HG02840 (cell line): ENCODE measurements around the gene NETO2.
A peak's percentile ranks its signal among the peaks of the same experiment; 100 is the strongest.

Source experiments
- ATAC-seq: cut with Tn5 transposase; IDR thresholded peaks from one replicate; pipeline ENCODE4 v1.9.1; 2021; ENCODE audit warnings: mild to moderate bottlenecking, moderate library complexity, moderate number of reproducible peaks; ENCODE audit not compliant: unreplicated experiment, low FRiP score

Gene NETO2

DNA sequence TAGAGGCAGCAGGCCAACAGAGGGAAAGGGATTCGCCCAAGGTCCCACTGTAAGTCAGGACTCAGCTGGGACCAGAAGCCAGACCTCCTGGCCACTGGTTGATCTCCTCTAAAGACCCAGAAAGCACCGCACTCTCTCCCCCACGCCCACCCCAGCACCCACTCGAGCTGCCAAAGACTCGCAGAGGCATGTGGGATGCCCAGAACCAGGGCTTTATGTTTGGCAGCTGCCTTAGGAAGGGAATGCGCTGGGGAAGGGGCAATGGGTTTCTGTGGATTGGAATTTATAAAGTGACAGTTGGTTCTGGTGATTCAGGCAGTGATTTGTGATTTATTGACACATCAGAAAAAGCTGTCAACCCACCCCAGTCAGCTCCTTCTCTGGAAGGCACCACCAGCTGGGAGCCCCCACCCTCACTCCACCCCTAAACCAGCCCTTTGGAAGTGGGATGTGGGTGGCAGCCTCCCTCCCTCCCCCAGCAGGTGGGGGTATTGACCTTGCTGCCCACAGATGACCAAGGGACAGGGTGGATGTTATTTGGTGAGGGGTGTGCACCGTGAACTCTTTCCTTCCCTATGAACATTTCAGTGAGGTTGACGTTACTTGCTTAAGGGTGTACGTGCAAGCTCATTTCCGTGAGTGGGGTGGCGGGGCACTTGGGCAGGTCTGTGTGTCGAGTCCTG lies 93.7 kb downstream of the NETO2 start:
- ATAC-seq = no peak

DNA sequence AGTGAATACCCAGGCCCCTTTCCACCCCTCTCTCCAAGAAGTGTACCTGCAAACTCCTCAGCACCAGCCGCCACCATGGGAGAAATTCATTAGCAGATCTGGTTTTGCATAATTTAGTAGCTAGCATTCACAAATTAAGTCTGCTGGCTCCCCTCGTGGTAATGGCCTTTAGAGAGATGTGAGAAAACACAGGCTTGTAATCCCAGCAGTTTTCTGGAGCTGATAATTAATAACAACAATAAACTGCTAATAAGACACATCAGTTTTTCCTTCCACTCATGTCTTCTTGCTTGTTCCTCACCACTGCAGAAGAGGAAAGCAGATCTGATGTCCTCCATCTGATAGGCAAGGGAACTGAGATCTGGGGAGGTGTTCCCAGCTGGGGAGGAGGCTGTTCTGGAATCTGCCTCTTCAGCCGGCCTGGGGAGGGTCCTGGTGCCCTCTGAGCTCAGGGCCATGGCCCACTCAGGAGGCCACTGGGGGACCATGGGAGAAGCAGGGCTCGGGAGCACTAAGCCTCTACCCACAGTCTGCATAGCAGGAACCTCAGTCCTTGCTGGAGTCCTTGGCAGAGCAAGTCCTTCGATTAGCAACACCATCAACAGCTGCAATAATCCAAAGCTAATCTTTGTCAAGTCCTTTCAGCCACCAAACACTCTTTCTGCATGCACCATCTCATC lies 96.1 kb downstream of the NETO2 start:
- peak; percentile 10 for ATAC-seq

DNA sequence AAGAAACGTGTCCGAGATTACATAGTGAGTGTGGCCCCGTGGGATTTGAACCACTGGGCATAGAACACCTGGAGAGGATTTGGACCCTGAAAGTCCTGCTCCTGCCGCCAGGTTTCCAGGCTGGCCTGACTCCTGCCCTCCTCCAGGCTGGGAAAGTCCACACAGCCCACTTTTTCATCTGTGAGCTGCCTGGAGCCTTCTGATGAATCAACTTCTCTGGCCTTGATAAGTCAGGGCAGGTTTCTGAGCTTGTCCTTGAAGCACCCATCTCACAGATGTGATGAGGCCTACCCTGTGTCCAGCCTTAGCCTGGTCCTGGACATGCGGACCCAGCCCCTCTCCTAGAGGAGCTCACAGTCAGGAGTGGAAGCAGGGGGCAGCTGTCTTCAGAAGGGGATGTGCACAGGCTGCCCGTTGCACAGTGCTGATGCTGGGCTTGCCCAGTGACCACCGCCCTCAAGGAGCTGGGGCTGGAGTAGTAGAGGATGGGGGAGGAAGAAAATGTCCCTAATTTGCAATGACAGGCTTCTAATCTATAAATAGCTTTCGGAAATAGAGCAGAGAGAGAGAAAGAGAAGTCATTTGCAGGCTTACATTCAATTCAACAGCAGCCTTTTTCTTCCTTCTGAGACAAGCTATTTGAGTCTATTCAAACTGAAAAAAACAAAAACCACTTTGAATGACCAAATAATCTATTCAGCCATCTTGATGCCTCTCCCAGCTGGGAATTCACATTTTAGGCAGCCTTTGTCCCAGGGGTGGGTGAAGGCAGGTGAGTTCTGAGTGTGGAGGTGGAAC lies 96.8 kb downstream of the NETO2 start:
- ATAC-seq = peak; percentile 56

DNA sequence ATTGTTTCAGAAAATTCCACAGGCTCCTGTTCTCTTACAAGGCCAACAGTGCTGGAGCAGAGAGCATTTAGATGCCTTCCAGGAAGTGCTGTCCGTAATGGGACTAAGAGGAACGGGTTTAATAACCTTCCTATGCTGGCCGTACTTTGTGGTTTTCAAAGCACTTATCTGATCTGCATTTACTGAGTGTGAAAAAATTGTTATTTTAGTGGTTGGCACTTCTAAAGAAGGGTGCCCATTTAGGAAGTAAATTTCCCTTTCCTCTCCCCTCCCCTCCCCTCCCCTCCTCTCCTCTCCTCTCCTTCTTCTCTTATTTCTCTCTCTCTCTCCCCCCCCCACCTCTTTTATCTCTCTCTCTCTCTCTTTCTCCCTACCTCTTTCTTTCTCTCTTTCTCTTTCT lies 98.3 kb downstream of the NETO2 start:
- ATAC-seq = no peak

DNA sequence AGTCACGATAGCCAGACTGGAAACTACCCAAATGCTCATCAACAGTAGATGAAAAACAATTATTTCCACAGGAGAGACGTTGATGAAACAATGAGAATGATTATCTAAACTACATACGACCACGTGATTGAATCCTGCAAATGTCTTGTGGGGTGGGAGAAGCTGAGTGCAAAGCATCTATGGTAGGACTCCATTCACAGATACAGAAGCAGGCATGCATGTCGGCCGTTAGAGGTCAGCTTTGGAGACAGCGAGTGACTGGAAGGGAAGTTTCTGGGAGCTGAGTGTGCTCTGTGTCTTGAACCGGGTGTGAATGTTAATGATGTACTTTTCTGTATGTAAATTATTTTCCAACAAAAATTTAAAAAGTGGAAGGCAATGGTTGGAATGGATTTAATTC lies 98.7 kb downstream of the NETO2 start:
- no peak for ATAC-seq

DNA sequence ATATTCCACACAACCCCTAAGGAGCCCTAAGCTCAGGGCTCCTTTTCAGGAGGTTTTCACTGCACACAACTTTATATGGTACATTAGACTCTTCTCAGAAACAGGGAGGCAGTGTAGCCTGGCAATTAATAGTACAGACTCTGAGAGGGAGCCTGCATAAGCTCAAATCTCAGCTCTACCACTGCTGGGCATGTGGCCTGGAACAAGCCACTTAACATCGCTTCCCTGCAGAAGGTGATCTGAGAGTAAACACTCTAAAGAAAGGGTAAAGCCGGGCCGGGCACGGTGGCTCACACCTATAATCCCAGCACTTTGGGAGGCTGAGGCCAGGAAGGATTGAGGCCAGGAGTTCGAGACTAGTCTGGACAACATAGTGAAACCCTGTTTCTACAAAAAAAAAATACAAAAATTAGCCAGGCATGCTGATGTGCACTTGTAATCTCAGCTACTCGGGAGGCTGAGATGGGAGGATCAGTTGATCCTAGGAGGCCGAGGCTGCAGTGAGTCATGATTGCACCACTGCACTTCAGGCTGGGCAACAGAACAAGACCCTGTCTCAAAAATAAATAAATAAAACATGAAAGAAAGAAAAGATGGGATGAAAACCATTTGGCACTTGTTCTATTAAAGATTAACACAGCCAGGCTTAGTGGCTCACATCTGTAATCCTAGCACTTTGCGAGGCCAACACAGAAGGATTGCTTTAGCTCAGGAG lies 99.6 kb downstream of the NETO2 start:
- ATAC-seq = no peak

DNA sequence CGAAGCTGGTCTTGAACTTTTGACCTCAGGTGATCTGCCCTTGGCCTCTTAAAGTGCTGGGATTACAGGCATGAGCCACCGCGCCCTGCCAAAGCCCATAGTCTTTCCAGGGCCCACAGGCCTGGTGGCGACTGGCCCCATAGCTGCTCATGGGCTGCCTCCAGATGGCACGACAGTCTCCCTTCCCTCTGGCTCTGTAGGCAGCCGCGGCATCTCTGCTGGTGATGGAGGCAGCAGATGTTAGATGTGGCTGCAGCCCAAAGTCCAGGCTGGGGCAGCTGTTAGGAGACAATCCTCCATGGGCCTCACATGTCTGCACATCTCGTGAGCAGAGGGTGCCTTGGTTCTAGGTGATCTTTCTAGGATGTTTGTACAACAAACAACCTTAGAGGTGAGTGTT lies 100.5 kb downstream of the NETO2 start:
- ATAC-seq = no peak

DNA sequence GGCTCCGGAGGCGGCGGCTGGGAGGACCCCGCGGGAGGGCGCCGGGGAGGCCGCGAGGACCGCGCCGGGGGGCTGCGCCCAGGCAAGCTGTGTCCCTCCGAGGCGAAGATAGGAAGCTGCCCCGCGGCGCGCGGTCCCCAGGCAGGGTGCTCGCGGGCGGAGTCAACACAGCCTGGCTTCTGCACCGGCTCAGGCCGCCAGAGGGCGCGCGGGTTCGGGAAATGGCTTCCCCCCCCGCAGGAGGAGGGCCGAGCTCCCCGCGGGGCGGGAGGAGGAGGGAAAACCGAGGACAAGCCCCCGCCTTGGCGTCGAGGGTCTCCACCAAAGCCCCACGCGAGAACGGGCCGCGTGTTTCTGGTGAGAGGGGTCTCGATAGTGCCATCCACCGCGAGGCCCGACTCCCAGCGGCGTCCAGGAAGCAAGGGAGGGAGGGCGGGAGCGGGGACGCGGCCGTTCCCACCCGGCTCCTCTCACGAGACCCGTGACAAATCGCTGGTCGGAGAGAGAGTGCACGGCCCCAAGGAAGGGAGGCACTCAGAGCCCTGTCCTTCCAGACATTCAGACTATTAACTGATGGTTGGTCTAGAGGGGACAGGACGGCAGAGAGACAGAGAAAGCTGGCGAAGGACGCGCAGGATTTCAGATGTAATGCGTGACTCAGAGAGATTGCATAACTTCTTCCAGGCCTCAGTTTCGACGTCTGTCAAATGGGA lies 105.8 kb downstream of the NETO2 start:
- peak; percentile 85 for ATAC-seq

DNA sequence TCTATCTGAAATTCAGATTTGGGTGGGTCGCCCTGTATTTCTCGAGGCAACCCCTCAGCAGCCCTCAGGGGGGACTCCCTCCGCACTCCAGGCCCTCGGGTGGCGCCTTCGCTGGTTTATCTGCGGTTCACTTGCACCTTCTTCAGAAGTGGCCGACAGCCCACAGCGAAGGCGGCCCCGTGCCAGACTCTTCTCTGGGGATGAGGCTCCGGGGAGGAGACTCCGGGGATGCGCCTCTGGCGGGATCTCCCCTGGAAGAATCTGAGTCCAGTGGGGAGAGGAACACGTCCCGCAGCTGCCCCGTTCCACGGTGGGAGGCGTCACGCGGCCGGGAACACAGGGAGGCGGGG lies 106.4 kb downstream of the NETO2 start:
- peak; percentile 38 for ATAC-seq

DNA sequence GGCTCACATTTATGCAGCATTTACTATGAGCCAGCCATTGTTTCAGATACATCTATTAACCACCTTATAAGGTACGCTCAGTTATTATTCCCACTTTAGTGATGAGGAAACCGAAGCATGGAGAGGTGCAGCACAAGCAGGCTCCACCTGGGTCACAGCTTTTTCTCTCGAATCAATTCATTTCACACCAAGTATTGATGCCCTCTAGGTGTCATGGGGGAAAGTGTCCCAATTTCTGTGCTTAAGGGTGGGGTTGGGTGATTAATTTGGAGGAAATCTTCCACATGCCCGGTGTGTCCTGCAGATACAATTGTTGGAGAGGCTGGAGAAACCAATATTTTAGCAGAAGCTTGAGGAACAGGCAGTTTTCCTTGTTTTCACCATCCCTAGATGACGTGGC lies 107.5 kb downstream of the NETO2 start:
- no peak for ATAC-seq

DNA sequence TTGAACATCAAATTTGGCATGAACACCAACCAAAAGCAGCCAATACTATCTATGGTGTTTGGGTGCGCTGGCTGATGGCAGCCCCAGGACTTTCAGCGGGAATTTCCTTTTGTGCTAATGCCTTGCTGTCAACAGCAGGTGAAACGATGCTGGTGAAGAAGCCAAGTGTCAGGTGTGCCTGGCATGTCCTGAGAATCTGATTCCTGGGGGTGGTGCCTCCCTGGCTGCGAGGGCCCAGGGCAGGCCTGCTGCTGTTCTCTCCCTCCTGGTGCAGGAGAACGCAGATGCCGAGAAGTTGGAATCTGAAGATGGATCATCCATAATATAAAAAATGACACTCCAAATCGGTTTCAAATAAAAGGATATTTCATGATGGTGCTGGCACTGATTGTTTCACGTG lies 108.3 kb downstream of the NETO2 start:
- no peak for ATAC-seq

DNA sequence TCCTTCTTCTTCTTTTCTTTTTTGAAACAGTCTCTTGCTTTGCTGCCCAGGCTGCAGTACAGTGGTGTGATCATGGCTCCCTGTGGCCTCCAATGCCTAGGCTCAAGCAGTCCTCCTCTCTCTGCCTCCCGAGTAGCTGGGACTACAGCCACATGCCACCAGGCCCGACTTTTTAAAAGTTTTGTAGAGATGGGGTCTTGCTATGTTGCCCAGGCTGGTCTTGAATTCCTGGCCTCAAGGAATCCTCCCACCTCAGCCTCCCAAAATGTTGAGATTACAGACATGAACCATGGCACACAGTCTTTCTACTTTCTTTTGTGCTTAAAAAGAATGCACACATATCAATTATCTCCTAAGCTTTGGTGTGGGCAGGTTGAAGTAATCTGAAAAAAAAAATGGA lies 109.3 kb downstream of the NETO2 start:
- no peak for ATAC-seq

DNA sequence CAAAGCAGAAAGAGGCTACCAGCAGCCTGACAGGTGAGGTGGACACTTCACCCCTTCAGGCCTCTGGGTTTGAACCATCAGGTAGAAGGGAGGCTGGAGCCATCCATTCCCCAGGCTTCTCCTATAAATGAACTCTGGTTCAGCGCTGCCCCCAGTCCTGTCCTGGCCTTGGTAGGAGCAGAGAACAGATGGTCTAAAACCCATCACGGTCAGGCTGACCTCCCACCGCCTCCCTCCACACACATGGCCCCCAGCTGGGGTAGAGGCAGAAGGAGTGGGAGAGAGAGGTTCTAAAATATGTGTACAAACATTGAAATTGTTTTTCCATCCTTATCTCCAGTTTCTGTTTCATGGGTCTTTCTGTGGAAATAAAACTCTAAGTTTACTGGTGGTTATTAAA lies 110.6 kb downstream of the NETO2 start:
- ATAC-seq = no peak

DNA sequence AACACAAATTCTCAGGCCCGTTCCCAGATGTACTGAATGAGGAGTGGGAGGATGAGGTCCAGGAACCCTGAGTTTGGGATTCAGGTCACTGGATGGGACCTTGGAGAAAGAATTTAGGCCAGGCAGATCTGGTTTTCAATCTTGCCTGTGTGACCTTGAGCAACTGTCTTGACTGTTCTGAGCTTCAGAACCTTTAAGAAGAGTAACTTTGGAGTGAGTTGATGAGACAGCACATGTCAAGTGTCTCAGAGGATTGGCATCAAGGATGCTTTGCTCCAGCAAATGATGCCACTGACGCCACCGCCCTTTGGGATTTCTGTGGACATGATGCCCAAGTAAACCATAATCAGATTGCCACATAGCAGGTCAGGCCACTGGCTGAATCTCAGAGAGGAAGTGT lies 114.0 kb downstream of the NETO2 start:
- ATAC-seq = no peak

DNA sequence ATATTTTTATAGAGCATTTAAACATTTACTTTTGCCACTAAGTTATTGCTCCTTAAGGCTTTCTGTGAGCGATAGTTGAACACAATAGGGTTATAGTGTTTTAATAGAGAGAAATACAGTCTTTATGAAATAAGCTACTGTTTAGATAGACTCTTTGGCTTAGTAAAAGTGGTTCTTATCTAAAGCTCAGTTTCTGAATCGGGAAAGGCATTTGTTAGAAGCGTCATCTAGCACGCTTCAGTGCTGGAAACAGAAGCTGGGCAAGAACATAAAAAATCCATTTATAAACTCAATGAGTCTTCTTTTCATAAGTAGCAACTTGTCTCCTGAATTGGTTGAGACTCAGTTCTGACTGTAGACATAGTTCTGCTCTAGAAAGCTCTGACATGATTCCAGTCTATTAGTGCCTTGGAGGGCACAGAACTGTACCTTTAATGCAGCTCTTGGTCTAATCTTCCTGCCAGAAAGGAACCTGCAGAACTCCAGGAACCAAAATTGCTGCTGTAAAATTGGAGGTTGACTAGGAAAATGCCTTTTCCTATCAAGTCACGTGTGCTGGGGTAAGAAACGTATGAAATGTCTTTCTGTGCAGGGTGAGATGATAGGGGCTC lies 114.9 kb downstream of the NETO2 start:
- no peak for ATAC-seq
